GM23248 (cell line): ENCODE measurements around the gene TECPR2.

ENCODE experiments used
- EZH2 ChIP-seq: fragments of 200-600 bp; sonication (generic); IDR thresholded peaks from 2 replicates; pipeline ENCODE4 v1.6.1; 2018; ENCODE audit warnings: antibody characterized with exemption, mild to moderate bottlenecking; ENCODE audit not compliant: insufficient read depth, poor library complexity, severe bottlenecking
- EZH2phosphoT487 ChIP-seq: fragments of 200-600 bp; sonication (generic); IDR thresholded peaks from 2 replicates; pipeline ENCODE4 v1.6.1; 2018; ENCODE audit warnings: antibody characterized with exemption, moderate library complexity, mild to moderate bottlenecking, low read depth; ENCODE audit not compliant: insufficient read depth

GRCh38 chr14:102492531-102492910 lies 129.8 kb downstream of the TECPR2 start:
- TF ChIP-seq EZH2 (no peak), EZH2phosphoT487 (no peak)
